SK-N-SH (cell line): ENCODE results near the gene SLC27A2. TPM values are rescaled to one million over a fixed set of nuclear protein-coding genes. Genes with fewer than 3 reads are reported as not detected.

Experiments
- CTCF ChIA-PET: fragments of 300-600, 350-600 bp; formaldehyde crosslinking; extraction: SDS; loops from one replicate; lab custom pipeline; 2021; lab: Yijun Ruan, JAX
- POLR2A ChIA-PET: fragments of 350-600 bp; sonication (Branson Sonifier 250); formaldehyde crosslinking; extraction: SDS; loops from one replicate; lab custom pipeline; 2020; ENCODE audit warnings: antibody characterized with exemption, inconsistent platforms; lab: Yijun Ruan, JAX
- DNase-seq: peaks from one replicate; pipeline ENCODE4 v3.0.0; 2012
- H2AFZ ChIP-seq: fragments of 200-600 bp; sonication (generic); 2 replicates; pipeline ENCODE4 v1.8.1; 2016; ENCODE audit warnings: antibody characterized with exemption, mild to moderate bottlenecking, low read depth
- H3F3A ChIP-seq: fragments of 200-600 bp; sonication (generic); replicated peaks from 2 replicates; pipeline ENCODE3; 2016; ENCODE audit warnings: antibody characterized with exemption, mild to moderate bottlenecking; ENCODE audit not compliant: insufficient read depth
- H3K27ac ChIP-seq, 2 experiments: fragments of 200-500 bp in 1 of 2; fragments of 200-600 bp in 1 of 2; sonication (Bioruptor generic) in 1 of 2; sonication (generic), shearing (Covaris generic) in 1 of 2; 2 replicates each; pipeline versions ENCODE4 v1.5.1 to v1.6.1; 2014 to 2016; ENCODE audit warnings: low read depth in 2 of 2, inconsistent platforms in 1 of 2, low read length in 1 of 2, mild to moderate bottlenecking in 1 of 2, mixed read lengths in 1 of 2
- H3K27me3 ChIP-seq: fragments of 200-600 bp; sonication (generic), shearing (Covaris generic); 2 replicates; pipeline ENCODE4 v1.6.1; 2016; ENCODE audit warnings: mixed run types; ENCODE audit not compliant: insufficient read depth
- H3K36me3 ChIP-seq, 2 experiments: fragments of 200-500 bp in 1 of 2; fragments of 200-600 bp in 1 of 2; sonication (Bioruptor generic) in 1 of 2; sonication (generic) in 1 of 2; replicated peaks in 1 of 2; 2 replicates each; pipeline versions ENCODE3 to v1.5.1; 2014 to 2016; ENCODE audit warnings: low read length in 1 of 2, mild to moderate bottlenecking in 1 of 2; ENCODE audit not compliant: insufficient read depth in 2 of 2, control insufficient read depth in 1 of 2
- H3K4me1 ChIP-seq, 2 experiments: fragments of 200-500 bp in 1 of 2; fragments of 200-600 bp in 1 of 2; sonication (Bioruptor generic) in 1 of 2; sonication (generic), shearing (Covaris generic) in 1 of 2; 2 replicates each; pipeline versions ENCODE4 v1.5.1 to v1.6.1; 2014 to 2016; ENCODE audit warnings: low read depth in 1 of 2, low read length in 1 of 2, mixed run types in 1 of 2; ENCODE audit not compliant: insufficient read depth in 2 of 2, control insufficient read depth in 1 of 2
- H3K4me2 ChIP-seq: fragments of 200-600 bp; sonication (generic), shearing (Covaris generic); 2 replicates; pipeline ENCODE4 v1.6.1; 2017; ENCODE audit warnings: mixed run types
- H3K4me3 ChIP-seq, 2 experiments: fragments of 200-500 bp in 1 of 2; fragments of 200-600 bp in 1 of 2; sonication (Bioruptor generic) in 1 of 2; sonication (generic), shearing (Covaris generic) in 1 of 2; 2 replicates each; pipeline versions ENCODE4 v1.5.1 to v1.8.1; 2014 to 2016; ENCODE audit warnings: low read depth in 2 of 2, inconsistent platforms in 1 of 2, low read length in 1 of 2, mild to moderate bottlenecking in 1 of 2, mixed read lengths in 1 of 2, moderate library complexity in 1 of 2
- H3K79me2 ChIP-seq: fragments of 200-600 bp; sonication (generic); 2 replicates; pipeline ENCODE4 v1.8.1; 2017; ENCODE audit warnings: mild to moderate bottlenecking; ENCODE audit not compliant: insufficient read depth
- H3K9ac ChIP-seq: fragments of 200-600 bp; sonication (generic); 2 replicates; pipeline ENCODE4 v1.6.1; 2017; ENCODE audit warnings: mixed run types
- H3K9me2 ChIP-seq: fragments of 200-600 bp; sonication (generic); 2 replicates; pipeline ENCODE4 v1.6.1; 2017; ENCODE audit warnings: mixed run types
- H3K9me3 ChIP-seq: fragments of 200-600 bp; sonication (generic); 2 replicates; pipeline ENCODE4 v1.6.1; 2017; ENCODE audit warnings: mixed run types, mild to moderate bottlenecking, moderate library complexity
- H4K20me1 ChIP-seq: fragments of 200-600 bp; sonication (generic); 2 replicates; pipeline ENCODE4 v1.6.1; 2017; ENCODE audit warnings: mild to moderate bottlenecking, mixed run types; ENCODE audit not compliant: insufficient read depth
- CHD2 ChIP-seq: fragments of 150-350 bp; IDR thresholded peaks from 2 replicates; pipeline ENCODE4 v1.6.1; 2018; ENCODE audit warnings: low read length; ENCODE audit not compliant: partially characterized antibody
- EP300 ChIP-seq, 2 experiments: IDR thresholded peaks; 2 replicates each; pipeline versions ENCODE4 v1.4.0 to v1.6.1; 2012; ENCODE audit warnings: borderline replicate concordance in 1 of 2, low read depth in 1 of 2, low read length in 1 of 2
- EZH2phosphoT487 ChIP-seq: fragments of 200-600 bp; sonication (generic); IDR thresholded peaks from 2 replicates; pipeline ENCODE4 v1.6.1; 2017; ENCODE audit warnings: low read depth, mixed run types, mild to moderate bottlenecking, antibody characterized with exemption, moderate library complexity, borderline replicate concordance
- FOXM1 ChIP-seq: IDR thresholded peaks from 2 replicates; pipeline ENCODE4 v1.4.0; 2012; ENCODE audit warnings: low read depth, mild to moderate bottlenecking
- GABPA ChIP-seq: IDR thresholded peaks from 2 replicates; pipeline ENCODE4 v1.4.0; 2012; ENCODE audit warnings: low read depth, mild to moderate bottlenecking
- IRF3 ChIP-seq: fragments of 150-350 bp; IDR thresholded peaks from 2 replicates; pipeline ENCODE4 v1.6.1; 2016; ENCODE audit warnings: mild to moderate bottlenecking, low read depth, low read length
- NRF1 ChIP-seq: IDR thresholded peaks from 2 replicates; pipeline ENCODE4 v1.6.1; 2012; ENCODE audit warnings: low read depth, mild to moderate bottlenecking, low read length
- PBX3 ChIP-seq: IDR thresholded peaks from 2 replicates; pipeline ENCODE4; 2012
- RAD21 ChIP-seq: IDR thresholded peaks from 2 replicates; pipeline ENCODE4 v1.6.1; 2012; ENCODE audit warnings: mild to moderate bottlenecking, low read length
- RFX5 ChIP-seq: IDR thresholded peaks from 2 replicates; pipeline ENCODE4 v1.6.1; 2012; ENCODE audit warnings: mild to moderate bottlenecking, improper control_type of control experiment, low read length
- RXRA ChIP-seq: IDR thresholded peaks from 2 replicates; pipeline ENCODE4 v1.4.0; 2012; ENCODE audit warnings: low read depth, mild to moderate bottlenecking, borderline replicate concordance
- SIN3A ChIP-seq: IDR thresholded peaks from 2 replicates; pipeline ENCODE4 v1.6.1; 2012; ENCODE audit warnings: low read depth, mild to moderate bottlenecking, low read length, moderate library complexity, borderline replicate concordance
- SMC3 ChIP-seq: IDR thresholded peaks from 2 replicates; pipeline ENCODE4 v1.6.1; 2012; ENCODE audit warnings: low read depth, low read length, improper control_type of control experiment
- TAF1 ChIP-seq: IDR thresholded peaks from 2 replicates; pipeline ENCODE4 v1.6.1; 2012; ENCODE audit warnings: low read depth, mild to moderate bottlenecking, low read length, moderate library complexity, borderline replicate concordance
- YY1 ChIP-seq: IDR thresholded peaks from 2 replicates; pipeline ENCODE4 v1.4.0; 2012; ENCODE audit warnings: low read depth, mild to moderate bottlenecking
- WGBS: methylation state at CpG from one replicate; pipeline ENCODE4 v1.1.6; 2017; ENCODE audit warnings: low lambda C conversion rate; 5-methylcytosine and 5-hydroxymethylcytosine counted together
- polyA plus RNA-seq, 3 experiments: library from polyadenylated mRNA; depleted of rRNA; stranded (reverse); fragments of >200 nt; gene quantifications; 2 replicates each; pipeline ENCODE4 v1.2.3, GENCODE V29; 2012

Gene SLC27A2
- polyA plus RNA-seq, 1 of the 3 experiments (the other 2 are of a cell fraction) = 0.49 TPM

- no peaks in the 10 kb centered on the region for H3K9me2 ChIP-seq
- no peaks in the 10 kb centered on the region for H3K36me3 ChIP-seq
- H3K79me2 ChIP-seq = no peaks in the 10 kb centered on the region
- TF ChIP-seq CHD2 = no peak
- no peak for TF ChIP-seq YY1
- TF ChIP-seq NRF1 = no peak
- no peak for TF ChIP-seq EP300 (IDR thresholded peaks at IDR 0.05; ENCODE audit: borderline replicate concordance in 1 of 2, low read depth in 1 of 2, low read length in 1 of 2)
- TF ChIP-seq SMC3 = no peak
- no peak for TF ChIP-seq EZH2phosphoT487
- no peak for TF ChIP-seq TAF1
- TF ChIP-seq GABPA = no peak
- TF ChIP-seq RAD21 = no peak
- no peak for TF ChIP-seq SIN3A
- no peak for TF ChIP-seq PBX3
- TF ChIP-seq IRF3 = no peak
- no peak for TF ChIP-seq FOXM1
- H4K20me1 ChIP-seq = no peaks in the 10 kb centered on the region
- ChIA-PET CTCF (interaction anchor here (0.7 to 2.8 kb wide), 2 partner anchors 136 to 729 kb away, joined by 3 to 16 read pairs; no protein-coding TSS in a partner anchor), POLR2A (no interaction called here)
- no peak overlapping the region for H2AFZ ChIP-seq
- peaks cover 0 to 8% of the 10 kb centered on the region in 2 experiments; a peak in 1 of 4 replicates for H3K4me1 ChIP-seq
- H3K4me2 ChIP-seq = no peak overlapping the region
- no peaks in the 10 kb centered on the region for H3F3A ChIP-seq
- no peaks in the 10 kb centered on the region for H3K9me3 ChIP-seq
- no peak for DNase-seq
- no peak overlapping the region for H3K9ac ChIP-seq
- H3K27me3 ChIP-seq = no peaks in the 10 kb centered on the region; the same call in 1 of the 2 replicates
- 93% methylated on average over 3 of the region's 3 CpGs for WGBS
- no peak overlapping the region for H3K27ac ChIP-seq
- H3K4me3 ChIP-seq = no peak overlapping the region
Observed at GRCh38 chr15:50180091-50180490, 1.9 kb upstream of the SLC27A2 start.

- Histone ChIP-seq H3K9ac (no peak overlapping the region), H3K9me3 (no peaks in the 10 kb centered on the region), H3K36me3 (no peaks in the 10 kb centered on the region), H3K4me3 (no peak overlapping the region), H3K27me3 (no peaks in the 10 kb centered on the region; the same call in 1 of the 2 replicates), H4K20me1 (no peaks in the 10 kb centered on the region), H3K79me2 (no peaks in the 10 kb centered on the region), H3K9me2 (no peaks in the 10 kb centered on the region), H3K4me1 (peaks cover 0 to 8% of the 10 kb centered on the region in 2 experiments; a peak in 1 of 4 replicates), H2AFZ (no peak overlapping the region), H3K4me2 (no peak overlapping the region), H3F3A (no peaks in the 10 kb centered on the region), H3K27ac (no peak overlapping the region)
- no peak for DNase-seq
- CTCF ChIA-PET = interaction anchor here (0.7 to 2.8 kb wide), 4 partner anchors 35 to 728 kb away, joined by 3 to 16 read pairs (median 5); no protein-coding TSS in a partner anchor
- TF ChIP-seq RXRA (no peak), RFX5 (no peak), CHD2 (no peak)
- POLR2A ChIA-PET = no interaction called here
- WGBS = 79% methylated on average over 6 of the region's 7 CpGs
Observed at GRCh38 chr15:50180582-50180981, 1.4 kb upstream of the SLC27A2 start.
